ENCODE data around the gene CDKAL1.

CDKAL1 gene

DNA sequence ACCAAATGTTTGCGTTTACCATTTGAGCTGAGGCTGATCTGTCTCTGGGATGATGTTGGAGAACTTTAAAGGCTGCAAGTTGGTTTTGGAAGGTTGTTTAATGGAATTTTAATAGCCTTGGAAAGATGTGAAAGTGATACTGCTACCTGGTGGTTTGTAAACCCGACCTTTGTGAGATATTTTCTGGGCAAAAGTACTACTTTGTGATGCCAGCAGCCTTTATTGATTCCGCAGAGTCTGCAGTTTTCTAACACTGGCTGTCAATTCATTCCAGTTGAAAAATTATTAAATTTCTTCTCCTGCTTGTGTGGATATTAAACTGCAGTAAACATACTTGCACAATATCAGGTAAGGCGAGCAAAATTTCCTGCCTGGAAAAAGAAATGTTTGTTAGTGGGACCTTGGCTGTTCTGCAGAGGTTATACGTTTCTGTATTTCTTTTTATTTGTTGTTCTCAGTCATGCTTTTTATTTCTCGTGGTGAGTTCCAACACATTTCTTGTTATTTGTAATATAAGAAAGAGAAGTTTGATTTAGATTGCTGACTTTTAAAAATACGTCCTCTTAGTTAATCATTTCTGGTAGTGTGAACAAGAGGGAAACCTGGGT lies 322.5 kb downstream of the CDKAL1 start:
- Mint-ChIP-seq H3K27me3 (no peaks in the 10 kb centered on the region), H3K36me3 (peaks cover 18% of the 10 kb centered on the region), H3K27ac (no peak overlapping the region), H3K4me3 (no peak overlapping the region), H3K9me3 (no peaks in the 10 kb centered on the region), H3K4me1 (no peaks in the 10 kb centered on the region)
- DNase-seq (ENCODE audit: low spot score in 2 of 2) = no peak
- no peak for ATAC-seq (ENCODE audit: low read depth)

DNA sequence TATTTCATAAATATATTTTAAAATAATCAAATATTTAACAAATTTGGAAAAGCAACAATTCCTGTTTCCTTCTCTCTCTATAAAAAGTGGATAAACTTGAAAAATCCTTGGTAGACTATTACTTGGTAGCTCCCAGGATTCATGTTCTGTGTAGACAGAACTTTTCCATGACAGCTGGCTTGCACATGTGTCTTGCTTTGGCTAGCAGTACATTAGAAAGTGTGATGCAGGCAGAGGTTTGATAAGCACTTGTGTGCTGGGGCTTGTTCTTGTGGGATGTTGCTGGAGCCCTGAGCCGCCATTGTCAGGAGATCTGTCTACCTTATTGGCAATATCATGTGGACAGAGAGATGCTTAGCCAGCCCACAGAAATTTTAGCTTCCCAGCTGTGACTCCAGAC lies 327.2 kb downstream of the CDKAL1 start:
- Mint-ChIP-seq H3K36me3 (peaks cover 11% of the 10 kb centered on the region), H3K27ac (no peak overlapping the region), H3K9me3 (no peaks in the 10 kb centered on the region), H3K27me3 (no peaks in the 10 kb centered on the region), H3K4me1 (no peaks in the 10 kb centered on the region), H3K4me3 (no peak overlapping the region)
- DNase-seq (ENCODE audit: low spot score in 2 of 2) (no peak), ATAC-seq (ENCODE audit: low read depth) (no peak)

DNA sequence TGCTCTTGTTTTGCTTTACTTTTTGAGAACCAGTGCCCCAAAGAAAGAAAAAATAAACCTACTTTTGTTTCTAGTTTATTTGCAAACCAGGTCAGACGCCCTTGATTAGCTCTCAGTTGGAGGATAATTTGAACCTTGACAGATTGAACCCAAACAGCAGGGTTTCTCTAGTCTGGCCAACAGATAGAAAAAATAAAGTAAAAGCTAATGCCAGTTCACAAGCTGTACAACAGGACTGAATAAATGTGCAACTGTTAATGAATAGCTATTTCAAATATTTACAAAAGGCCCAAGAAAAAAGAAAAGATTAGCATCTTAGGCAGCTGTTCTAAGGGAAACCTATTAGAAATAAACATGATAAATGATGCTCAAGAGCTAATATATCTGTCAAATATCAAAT lies 331.8 kb downstream of the CDKAL1 start:
- Mint-ChIP-seq H3K4me3 (no peak overlapping the region), H3K4me1 (no peaks in the 10 kb centered on the region), H3K27me3 (no peaks in the 10 kb centered on the region), H3K27ac (no peak overlapping the region), H3K36me3 (peaks cover 3% of the 10 kb centered on the region), H3K9me3 (no peaks in the 10 kb centered on the region)
- ATAC-seq (ENCODE audit: low read depth) (no peak), DNase-seq (ENCODE audit: low spot score in 2 of 2) (no peak)

DNA sequence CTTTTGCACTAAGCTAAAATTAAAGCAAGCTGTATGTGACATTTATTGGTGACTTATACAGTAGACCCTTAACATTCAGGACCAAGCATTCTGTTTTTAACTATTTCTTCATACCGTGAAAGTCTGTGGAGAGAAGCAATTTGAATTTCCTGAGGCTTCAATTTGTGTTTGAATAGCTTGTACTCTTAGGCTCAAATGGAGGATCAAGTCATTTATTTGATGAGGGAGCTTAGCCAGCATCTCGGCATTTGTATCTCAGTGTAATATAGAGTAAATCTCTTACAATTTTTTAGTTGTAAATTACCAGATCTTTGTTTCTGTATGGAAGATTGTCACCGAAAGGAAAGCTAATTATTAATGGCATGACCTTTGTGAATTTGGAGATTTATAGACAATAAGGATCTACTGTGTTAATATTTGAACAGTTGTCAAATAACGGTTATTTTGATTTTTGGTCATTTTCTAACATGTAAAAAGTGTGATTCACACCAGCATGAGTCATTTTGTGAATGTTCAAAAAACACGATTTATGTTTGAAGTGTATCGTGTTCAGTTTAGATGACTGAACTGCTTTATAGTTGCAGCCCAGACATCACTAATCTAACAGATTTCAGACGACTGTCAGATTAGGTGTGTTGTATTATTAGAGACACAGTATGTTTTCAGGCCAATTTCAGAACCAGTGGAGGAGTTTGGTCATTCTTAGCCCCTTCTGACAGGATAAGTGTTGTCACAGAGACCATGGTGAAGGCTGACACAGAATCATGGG lies 332.9 kb downstream of the CDKAL1 start:
- ATAC-seq (ENCODE audit: low read depth) (no peak), DNase-seq (ENCODE audit: low spot score in 2 of 2) (no peak)
- Mint-ChIP-seq H3K4me1 (no peaks in the 10 kb centered on the region), H3K27ac (no peak overlapping the region), H3K4me3 (no peak overlapping the region), H3K27me3 (no peaks in the 10 kb centered on the region), H3K9me3 (no peaks in the 10 kb centered on the region), H3K36me3 (peaks cover 2% of the 10 kb centered on the region)

DNA sequence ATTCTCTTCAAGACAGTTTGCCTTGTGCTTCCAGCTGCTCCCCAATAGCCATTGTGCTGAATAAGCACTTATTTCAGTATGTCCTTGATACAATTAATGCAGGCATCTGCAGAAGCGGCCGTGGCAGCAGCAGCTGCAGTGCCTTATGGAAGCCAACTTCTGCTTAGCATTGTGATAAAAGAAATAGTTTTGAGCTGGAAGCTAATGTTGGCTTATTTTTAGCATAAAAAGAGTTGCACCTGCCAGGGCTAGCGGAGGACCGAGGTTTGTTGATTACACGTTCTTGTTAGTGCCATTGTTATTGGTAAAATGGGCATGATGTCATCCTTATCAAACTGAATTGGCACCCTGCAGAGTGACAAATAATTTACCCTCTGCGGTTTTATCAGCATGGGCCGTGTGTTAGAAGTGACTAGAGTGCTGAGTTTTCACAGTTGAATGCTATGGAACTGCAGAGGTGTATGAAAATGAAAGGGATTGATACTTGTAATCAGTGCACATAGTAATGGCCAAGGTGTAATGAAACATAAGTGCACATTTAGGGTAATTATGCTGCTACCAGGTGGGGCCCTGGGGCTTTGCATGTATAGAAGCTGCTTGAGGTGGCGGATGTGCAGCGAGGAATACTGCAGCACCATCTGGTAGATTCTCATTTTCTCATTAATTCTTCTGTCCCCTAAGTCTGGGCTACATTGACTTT lies 334.3 kb downstream of the CDKAL1 start:
- DNase-seq (ENCODE audit: low spot score in 2 of 2) = no peak
- no peak for ATAC-seq (ENCODE audit: low read depth)
- Mint-ChIP-seq H3K4me3 (no peak overlapping the region), H3K27me3 (no peaks in the 10 kb centered on the region), H3K4me1 (no peaks in the 10 kb centered on the region), H3K36me3 (peaks cover 2% of the 10 kb centered on the region), H3K9me3 (no peaks in the 10 kb centered on the region), H3K27ac (peak overlapping the region; percentile 41)

DNA sequence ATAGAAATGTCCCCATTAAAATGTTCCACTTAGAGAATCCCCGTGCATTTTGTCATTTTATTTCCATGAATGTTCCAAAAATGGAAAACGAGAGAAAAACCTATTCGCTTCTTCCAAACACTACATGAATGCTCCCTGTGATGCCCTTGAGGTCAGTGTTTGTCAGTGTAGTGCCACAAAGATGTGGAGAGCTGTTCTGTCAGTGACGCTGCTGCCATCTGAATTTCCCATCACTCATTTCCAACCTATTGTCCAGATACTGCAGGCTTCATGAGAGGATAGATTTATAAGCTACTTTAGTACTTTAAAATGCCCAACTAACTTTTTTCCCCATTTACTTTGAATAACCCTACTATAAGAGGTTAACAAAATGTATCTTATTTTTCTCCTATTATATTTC lies 335.8 kb downstream of the CDKAL1 start:
- Mint-ChIP-seq H3K27me3 (no peaks in the 10 kb centered on the region), H3K27ac (no peak overlapping the region), H3K36me3 (peaks cover 2% of the 10 kb centered on the region), H3K9me3 (no peaks in the 10 kb centered on the region), H3K4me3 (no peak overlapping the region), H3K4me1 (no peaks in the 10 kb centered on the region)
- ATAC-seq (ENCODE audit: low read depth) (no peak), DNase-seq (ENCODE audit: low spot score in 2 of 2) (no peak)

DNA sequence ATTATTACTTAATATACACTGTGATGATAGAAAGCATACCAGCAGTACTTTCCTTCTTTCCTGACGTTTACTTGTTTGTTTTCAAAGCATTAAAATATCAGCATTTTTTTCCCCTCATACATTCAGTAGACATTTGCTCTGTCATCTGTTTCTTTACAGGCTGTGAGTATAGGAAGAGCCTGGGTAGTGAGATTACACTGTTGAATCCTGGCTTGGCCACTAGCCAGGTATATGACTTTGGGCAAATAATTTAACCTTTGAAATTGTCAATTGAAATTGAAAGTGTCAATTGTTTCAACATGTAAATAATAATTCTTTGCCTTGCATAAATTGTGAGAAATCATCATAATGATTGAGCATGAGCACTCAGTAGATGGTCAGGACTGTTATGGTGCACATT lies 336.2 kb downstream of the CDKAL1 start:
- ATAC-seq (ENCODE audit: low read depth) (no peak), DNase-seq (ENCODE audit: low spot score in 2 of 2) (no peak)
- Mint-ChIP-seq H3K27ac (no peak overlapping the region), H3K36me3 (peaks cover 2% of the 10 kb centered on the region), H3K4me1 (no peaks in the 10 kb centered on the region), H3K9me3 (no peaks in the 10 kb centered on the region), H3K27me3 (no peaks in the 10 kb centered on the region), H3K4me3 (no peak overlapping the region)

DNA sequence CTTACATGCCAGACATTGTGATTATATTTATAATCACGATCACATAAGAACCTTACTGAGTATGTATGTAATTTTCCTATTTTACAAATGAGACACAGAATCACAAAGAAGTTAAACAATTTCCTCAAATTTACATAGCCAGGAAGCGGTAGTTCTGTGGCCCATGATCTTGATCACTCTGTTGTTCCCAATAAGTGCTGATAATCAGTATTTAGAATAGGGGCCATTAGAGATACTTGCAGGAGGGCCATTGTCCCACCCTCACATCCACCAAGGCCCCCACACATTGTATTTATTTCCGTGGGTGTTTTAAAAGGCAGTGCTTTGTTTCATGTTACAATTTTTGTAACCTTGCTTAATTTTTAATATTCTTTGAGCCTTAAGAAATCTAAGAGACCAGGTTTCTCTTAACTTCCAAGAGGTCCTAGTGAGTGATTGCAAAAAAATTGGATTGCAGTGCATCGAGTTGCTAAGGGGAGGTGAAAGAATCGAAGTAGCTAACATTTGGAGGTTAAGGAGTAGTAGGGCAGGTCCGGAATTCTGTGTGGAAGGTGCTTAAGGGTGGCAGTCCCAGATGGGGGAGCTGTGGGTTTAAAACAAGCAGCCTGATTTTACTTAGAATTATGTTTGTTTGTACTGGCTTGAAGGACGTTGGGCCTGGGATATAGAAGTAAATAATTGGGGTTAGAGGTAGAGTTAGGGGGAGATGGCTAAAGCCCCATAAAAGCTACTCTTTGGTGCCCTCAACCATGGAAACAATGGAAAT lies 339.4 kb downstream of the CDKAL1 start:
- DNase-seq (ENCODE audit: low spot score in 2 of 2) (no peak), ATAC-seq (ENCODE audit: low read depth) (no peak)
- H3K27me3 Mint-ChIP-seq = no peaks in the 10 kb centered on the region

DNA sequence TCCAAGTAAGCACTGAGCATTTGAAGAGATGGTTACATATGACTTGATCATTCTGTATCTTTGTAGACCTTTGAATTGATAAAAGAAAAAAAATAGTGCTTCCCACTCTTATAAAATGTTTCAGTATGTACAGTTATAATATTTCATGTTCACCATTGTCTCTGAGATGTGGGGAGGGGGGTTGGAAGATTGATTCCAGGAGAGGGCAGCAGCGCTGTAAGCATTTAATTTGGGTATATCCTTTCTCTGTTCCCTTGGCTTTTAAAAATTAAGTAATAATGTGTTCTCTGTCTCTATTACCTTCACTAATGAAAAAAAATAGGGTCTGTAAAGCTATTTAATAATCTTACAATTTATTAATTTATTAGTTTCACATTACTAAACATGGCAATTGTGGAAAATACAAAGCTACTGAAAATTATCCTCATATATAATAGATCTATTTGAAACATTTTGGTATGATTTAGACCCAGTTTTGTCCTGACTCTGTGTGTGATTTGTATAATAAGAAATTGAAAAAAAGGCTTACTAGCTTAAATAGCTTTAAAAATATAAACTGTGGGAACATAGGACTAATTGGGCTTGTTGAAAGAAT lies 341.2 kb downstream of the CDKAL1 start:
- Mint-ChIP-seq H3K9me3 (no peaks in the 10 kb centered on the region), H3K36me3 (peaks cover 3% of the 10 kb centered on the region), H3K4me1 (no peaks in the 10 kb centered on the region), H3K4me3 (no peak overlapping the region), H3K27me3 (no peaks in the 10 kb centered on the region), H3K27ac (no peak overlapping the region)
- DNase-seq (ENCODE audit: low spot score in 2 of 2) (no peak), ATAC-seq (ENCODE audit: low read depth) (no peak)

More for the DNA sequence above, 339.4 kb downstream of the CDKAL1 start:
- H3K27ac Mint-ChIP-seq = peak overlapping the region; percentile 39
- H3K9me3 Mint-ChIP-seq = no peaks in the 10 kb centered on the region
- peaks cover 5% of the 10 kb centered on the region for H3K36me3 Mint-ChIP-seq
- H3K4me3 Mint-ChIP-seq = no peak overlapping the region
- H3K4me1 Mint-ChIP-seq = no peaks in the 10 kb centered on the region

DNA sequence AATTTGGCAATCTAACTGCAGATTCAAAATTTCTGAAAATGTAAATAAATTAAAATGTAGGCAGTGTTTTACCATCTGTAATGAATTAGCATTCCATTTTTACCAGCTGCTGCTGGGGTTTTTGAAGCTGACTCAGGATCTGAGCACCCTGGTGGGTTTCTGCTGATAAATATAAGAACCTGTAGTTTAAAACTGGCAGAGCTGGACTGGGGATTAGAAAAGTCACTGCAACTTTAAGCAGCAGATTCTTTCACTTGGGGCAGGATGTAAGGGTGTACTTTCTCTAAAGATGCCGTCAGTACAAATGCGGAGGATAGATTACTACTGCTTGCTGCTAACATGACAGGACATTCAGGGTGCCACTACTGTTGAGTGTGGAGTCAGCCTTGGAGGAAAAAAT lies 341.8 kb downstream of the CDKAL1 start:
- no peaks in the 10 kb centered on the region for H3K4me1 Mint-ChIP-seq
- H3K36me3 Mint-ChIP-seq = peaks cover 8% of the 10 kb centered on the region
- no peaks in the 10 kb centered on the region for H3K27me3 Mint-ChIP-seq
- H3K4me3 Mint-ChIP-seq = no peak overlapping the region
- DNase-seq (ENCODE audit: low spot score in 2 of 2) (no peak), ATAC-seq (ENCODE audit: low read depth) (no peak)
- no peak overlapping the region for H3K27ac Mint-ChIP-seq
- H3K9me3 Mint-ChIP-seq = no peaks in the 10 kb centered on the region

DNA sequence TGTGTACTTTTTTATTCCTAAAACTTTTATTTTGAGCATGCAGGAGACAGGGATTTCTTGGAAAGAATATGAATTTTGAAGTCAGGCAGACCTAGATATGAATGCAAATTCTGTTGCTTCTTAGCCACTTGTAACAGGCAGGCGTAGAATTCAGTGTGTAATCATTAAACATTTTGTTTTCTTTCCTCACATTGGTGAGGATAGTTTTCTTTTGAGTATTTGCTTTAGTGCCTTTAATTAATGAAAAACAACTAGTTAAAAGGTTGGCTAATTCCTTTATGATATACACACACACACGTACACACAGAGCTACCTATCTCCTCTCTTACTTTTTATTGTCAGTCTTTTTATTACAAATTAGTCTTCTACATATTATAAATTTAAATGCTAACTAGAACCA lies 342.3 kb downstream of the CDKAL1 start:
- no peak for ATAC-seq (ENCODE audit: low read depth)
- Mint-ChIP-seq H3K36me3 (peaks cover 11% of the 10 kb centered on the region), H3K27me3 (no peaks in the 10 kb centered on the region), H3K4me3 (no peak overlapping the region), H3K9me3 (no peaks in the 10 kb centered on the region), H3K27ac (no peak overlapping the region), H3K4me1 (no peaks in the 10 kb centered on the region)
- DNase-seq (ENCODE audit: low spot score in 2 of 2) = no peak

DNA sequence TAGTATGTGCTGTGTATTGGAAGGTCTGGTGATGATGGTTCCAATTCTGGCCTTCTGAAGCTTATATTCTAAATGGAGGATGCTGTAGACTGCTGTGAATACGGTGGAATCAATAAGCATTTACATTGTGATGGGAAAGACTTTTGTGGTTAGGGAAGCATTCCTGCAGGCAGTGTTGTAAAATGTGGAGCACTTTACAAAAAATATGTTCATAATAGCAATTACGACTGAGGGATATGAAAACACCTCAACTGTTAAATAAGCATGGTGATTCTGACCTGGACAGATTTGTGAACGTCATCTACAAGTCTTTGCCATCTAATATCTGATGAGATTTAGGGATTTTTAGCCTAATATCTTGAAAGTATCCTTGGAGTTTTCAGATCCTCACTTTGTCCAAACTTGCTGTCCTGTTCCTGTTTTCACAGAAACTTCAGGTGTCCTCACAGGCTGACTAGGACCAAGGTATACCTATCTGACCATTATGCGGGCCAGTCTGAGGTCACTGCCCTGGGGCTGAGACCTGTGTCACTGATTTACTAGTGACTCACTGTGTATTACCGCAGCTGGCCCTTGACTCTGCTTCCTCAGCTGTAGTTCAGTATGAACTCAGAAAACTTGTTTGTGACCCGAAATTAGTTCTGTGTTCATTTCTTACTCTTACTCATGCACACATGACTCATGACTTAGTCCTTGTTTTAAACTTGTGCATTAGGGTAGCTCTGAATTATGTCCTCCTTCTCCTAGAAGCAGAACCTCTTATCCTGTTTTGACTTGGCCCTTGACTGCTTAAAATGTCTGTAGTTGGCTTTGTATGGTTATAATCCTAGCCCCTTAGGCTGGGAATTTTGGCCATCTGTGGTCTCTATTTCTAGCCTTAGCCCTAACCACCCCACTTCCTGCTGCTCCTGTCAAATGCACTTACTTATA lies 343.0 kb downstream of the CDKAL1 start:
- Mint-ChIP-seq H3K27ac (no peak overlapping the region), H3K9me3 (peaks cover 2% of the 10 kb centered on the region), H3K36me3 (peaks cover 18% of the 10 kb centered on the region), H3K4me1 (no peaks in the 10 kb centered on the region), H3K4me3 (no peak overlapping the region), H3K27me3 (no peaks in the 10 kb centered on the region)
- ATAC-seq (ENCODE audit: low read depth) = no peak
- DNase-seq (ENCODE audit: low spot score in 2 of 2) = no peak

DNA sequence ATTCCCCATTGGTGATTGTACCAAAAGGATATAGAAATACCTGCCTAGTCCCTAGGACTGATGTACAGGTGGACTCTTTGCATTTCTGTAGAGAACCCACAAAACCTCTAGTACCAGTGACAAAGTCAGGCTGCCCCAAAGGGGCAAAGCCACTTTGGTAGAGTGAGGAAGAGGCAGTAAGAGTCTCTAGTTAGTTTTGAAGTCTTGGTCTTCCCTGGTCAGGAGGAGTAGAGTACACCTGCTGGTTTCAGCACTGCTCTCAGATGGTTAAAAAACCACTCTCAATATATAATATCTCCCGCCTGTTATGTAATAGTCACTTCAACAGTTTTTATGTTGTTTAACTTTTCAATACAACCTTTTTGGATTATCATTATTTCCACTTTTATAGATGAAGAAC lies 344.9 kb downstream of the CDKAL1 start:
- no peak for ATAC-seq (ENCODE audit: low read depth)
- H3K36me3 Mint-ChIP-seq = peaks cover 28% of the 10 kb centered on the region
- no peak overlapping the region for H3K27ac Mint-ChIP-seq
- H3K4me1 Mint-ChIP-seq = no peaks in the 10 kb centered on the region
- no peaks in the 10 kb centered on the region for H3K27me3 Mint-ChIP-seq
- peaks cover 8% of the 10 kb centered on the region for H3K9me3 Mint-ChIP-seq
- no peak overlapping the region for H3K4me3 Mint-ChIP-seq
- no peak for DNase-seq (ENCODE audit: low spot score in 2 of 2)
